ENCODE measurements around the gene PLEKHN1.
"Not testable (repeated sequence)": the region's sequence is repeated elsewhere in the genome, so short reads cannot be mapped to it uniquely, and the experiment has no call there.

Gene PLEKHN1

GRCh38 chr1:995665-996633, 29.7 kb downstream of the PLEKHN1 start:
- no peak for DNase-seq

GRCh38 chr1:996851-997712, 30.8 kb downstream of the PLEKHN1 start:
- DNase-seq, result no peak

GRCh38 chr1:997713-997992, 31.4 kb downstream of the PLEKHN1 start:
- DNase-seq, result no peak

- no peak for DNase-seq
Measured at GRCh38 chr1:997993-998744, 31.9 kb downstream of the PLEKHN1 start.

GRCh38 chr1:998745-998994, 32.4 kb downstream of the PLEKHN1 start:
- DNase-seq, result no peak

- DNase-seq, result peak; percentile 79
Measured at GRCh38 chr1:998995-999724, 32.9 kb downstream of the PLEKHN1 start.

- peak; percentile 97 for DNase-seq
Measured at GRCh38 chr1:999725-1000356, 33.6 kb downstream of the PLEKHN1 start, which contains the start of gene HES4. Gene HES4, minus strand, starts transcription at chr1:1000097. Its CDS starts 124 bp downstream, at chr1:999973.

GRCh38 chr1:1000357-1001056, 34.2 kb downstream of the PLEKHN1 start:
- DNase-seq, result peak; percentile 96

GRCh38 chr1:1001057-1001783, 34.9 kb downstream of the PLEKHN1 start:
- peak; percentile 59 for DNase-seq

GRCh38 chr1:1003618-1004419, 37.5 kb downstream of the PLEKHN1 start:
- DNase-seq, result no peak

- DNase-seq, result no peak
Measured at GRCh38 chr1:1004420-1004779, 38.1 kb downstream of the PLEKHN1 start.

GRCh38 chr1:1004780-1005697, 38.8 kb downstream of the PLEKHN1 start:
- DNase-seq, result peak; percentile 77

- DNase-seq, result no peak
Measured at GRCh38 chr1:1005774-1006304, 39.6 kb downstream of the PLEKHN1 start.

GRCh38 chr1:1006305-1007159, 40.2 kb downstream of the PLEKHN1 start:
- peak; percentile 97 for DNase-seq

GRCh38 chr1:1010131-1010530, 43.8 kb downstream of the PLEKHN1 start:
- not testable (repeated sequence) for DNase-seq

GRCh38 chr1:1011396-1011949, 45.2 kb downstream of the PLEKHN1 start:
- DNase-seq, result no peak

- DNase-seq, result not testable (repeated sequence)
Measured at GRCh38 chr1:1012736-1013104, 46.4 kb downstream of the PLEKHN1 start.
